Mesothelial cell of epicardium (in vitro differentiated cells): Measurements from ENCODE around the gene HSPA1L. TPM values are rescaled to one million over a fixed set of nuclear protein-coding genes. Genes with fewer than 3 reads are reported as not detected.

Experiments used
- DNase-seq, 2 experiments: peaks; one replicate each; pipeline ENCODE4 v3.0.0; 2021; ENCODE audit warnings: low spot score in 2 of 2; ENCODE audit not compliant: unreplicated experiment in 2 of 2
- H3K27ac Mint-ChIP-seq: 2 replicates; pipeline ENCODE4 v1.8.0; 2021; ENCODE audit warnings: mixed read lengths
- H3K27me3 Mint-ChIP-seq: 2 replicates; pipeline ENCODE4 v1.8.0; 2021; ENCODE audit warnings: low read depth, mixed read lengths
- H3K36me3 Mint-ChIP-seq: 2 replicates; pipeline ENCODE4 v1.8.0; 2021; ENCODE audit warnings: mixed read lengths
- H3K4me1 Mint-ChIP-seq: 2 replicates; pipeline ENCODE4 v1.8.0; 2021; ENCODE audit warnings: mixed read lengths
- H3K4me3 Mint-ChIP-seq: 2 replicates; pipeline ENCODE4 v1.8.0; 2021; ENCODE audit warnings: mild to moderate bottlenecking, moderate library complexity, mixed read lengths
- H3K9me3 Mint-ChIP-seq: 2 replicates; pipeline ENCODE4 v1.8.0; 2021; ENCODE audit warnings: mixed read lengths
- CTCF ChIP-seq: fragments of 200-600 bp; sonication (generic); IDR thresholded peaks from one replicate; pipeline ENCODE4 v1.5.0; 2021; ENCODE audit warnings: antibody characterized with exemption; ENCODE audit not compliant: unreplicated experiment
- total RNA-seq: library from RNA; stranded (reverse); gene quantifications from 3 replicates; pipeline ENCODE4 v1.2.1, GENCODE V29; 2021

HSPA1L gene
- total RNA-seq, 1 donor from 2014 or later: 2.2 TPM

- DNase-seq: no peak
- Mint-ChIP-seq H3K27me3 (no peaks in the 10 kb centered on the region), H3K36me3 (no peaks in the 10 kb centered on the region), H3K9me3 (no peaks in the 10 kb centered on the region), H3K27ac (no peak overlapping the region), H3K4me3 (no peak overlapping the region), H3K4me1 (peaks cover 8% of the 10 kb centered on the region)
- TF ChIP-seq CTCF: no peak
Measured at GRCh38 chr6:31768363-31769257, 46.5 kb downstream of the HSPA1L start.

GRCh38 chr6:31767096-31767645 is 47.9 kb downstream of the HSPA1L start:
- H3K4me1 Mint-ChIP-seq: peaks cover 12% of the 10 kb centered on the region
- no peaks in the 10 kb centered on the region for H3K36me3 Mint-ChIP-seq
- H3K27ac Mint-ChIP-seq: no peak overlapping the region
- no peak overlapping the region for H3K4me3 Mint-ChIP-seq
- no peak for TF ChIP-seq CTCF
- no peak for DNase-seq
- H3K27me3 Mint-ChIP-seq: no peaks in the 10 kb centered on the region
- H3K9me3 Mint-ChIP-seq: no peaks in the 10 kb centered on the region

GRCh38 chr6:31765910-31766794 is 48.9 kb downstream of the HSPA1L start:
- Mint-ChIP-seq H3K36me3 (no peaks in the 10 kb centered on the region), H3K4me3 (peak overlapping the region; percentile 25), H3K27ac (no peak overlapping the region), H3K27me3 (no peaks in the 10 kb centered on the region), H3K4me1 (peaks cover 12% of the 10 kb centered on the region), H3K9me3 (no peaks in the 10 kb centered on the region)
- no peak for TF ChIP-seq CTCF
- DNase-seq: no peak

GRCh38 chr6:31765559-31765909 is 49.5 kb downstream of the HSPA1L start:
- H3K9me3 Mint-ChIP-seq: no peaks in the 10 kb centered on the region
- no peak overlapping the region for H3K27ac Mint-ChIP-seq
- no peak overlapping the region for H3K4me3 Mint-ChIP-seq
- no peak for DNase-seq
- peaks cover 12% of the 10 kb centered on the region for H3K4me1 Mint-ChIP-seq
- no peak for TF ChIP-seq CTCF
- no peaks in the 10 kb centered on the region for H3K36me3 Mint-ChIP-seq
- H3K27me3 Mint-ChIP-seq: no peaks in the 10 kb centered on the region

GRCh38 chr6:31764198-31764597 is 50.9 kb downstream of the HSPA1L start:
- Mint-ChIP-seq H3K36me3 (peaks cover 3% of the 10 kb centered on the region), H3K9me3 (no peaks in the 10 kb centered on the region), H3K27me3 (no peaks in the 10 kb centered on the region), H3K4me3 (no peak overlapping the region), H3K4me1 (peaks cover 12% of the 10 kb centered on the region), H3K27ac (peak overlapping the region; percentile 57)
- DNase-seq: no peak
- TF ChIP-seq CTCF: no peak
